Mesendoderm (in vitro differentiated cells): ENCODE data around the gene NEDD4.

Experiments
- DNase-seq: peaks from one replicate; pipeline ENCODE4 v3.0.0; 2013
- H2AK5ac ChIP-seq: 2 replicates; pipeline ENCODE4 v1.6.1; 2013; ENCODE audit warnings: low read length, inconsistent platforms
- H2BK120ac ChIP-seq: 2 replicates; pipeline ENCODE4 v1.6.1; 2013; ENCODE audit warnings: low read depth, mild to moderate bottlenecking, low read length, moderate library complexity, mixed read lengths
- H2BK15ac ChIP-seq: replicated peaks from 2 replicates; pipeline ENCODE4 v1.6.1; 2013; ENCODE audit warnings: low read depth, mild to moderate bottlenecking, moderate library complexity
- H2BK5ac ChIP-seq: 2 replicates; pipeline ENCODE4 v1.6.1; 2013; ENCODE audit warnings: low read length, inconsistent platforms
- H3K18ac ChIP-seq: 2 replicates; pipeline ENCODE4 v1.6.1; 2013; ENCODE audit warnings: mild to moderate bottlenecking, low read length, mixed read lengths
- H3K23ac ChIP-seq: one replicate; pipeline ENCODE4 v1.6.1; 2013; ENCODE audit warnings: low read length
- H3K27ac ChIP-seq: 2 replicates; pipeline ENCODE4 v1.5.1; 2013; ENCODE audit warnings: low read depth, mild to moderate bottlenecking, inconsistent platforms, low read length, moderate library complexity
- H3K27me3 ChIP-seq: 2 replicates; pipeline ENCODE4 v1.6.1; 2013; ENCODE audit warnings: low read length, control low read depth, mild to moderate bottlenecking, inconsistent platforms; ENCODE audit not compliant: insufficient read depth, poor library complexity
- H3K36me3 ChIP-seq: 2 replicates; pipeline ENCODE4 v1.6.1; 2013; ENCODE audit warnings: low read length, inconsistent platforms; ENCODE audit not compliant: control insufficient read depth, insufficient read depth
- H3K4ac ChIP-seq: one replicate; pipeline ENCODE4 v1.6.1; 2013; ENCODE audit warnings: low read depth, mild to moderate bottlenecking, low read length, moderate library complexity
- H3K4me1 ChIP-seq: 2 replicates; pipeline ENCODE4 v1.6.1; 2013; ENCODE audit warnings: low read depth, low read length, inconsistent platforms; ENCODE audit not compliant: control insufficient read depth
- H3K4me2 ChIP-seq: 2 replicates; pipeline ENCODE4 v1.6.1; 2013; ENCODE audit warnings: low read length
- H3K4me3 ChIP-seq: 2 replicates; pipeline ENCODE4 v1.5.1; 2013; ENCODE audit warnings: mild to moderate bottlenecking, low read length
- H3K56ac ChIP-seq: one replicate; pipeline ENCODE4 v1.6.1; 2013; ENCODE audit warnings: low read length
- H3K79me1 ChIP-seq: 2 replicates; pipeline ENCODE4 v1.6.1; 2013; ENCODE audit warnings: low read length, inconsistent platforms
- H3K79me2 ChIP-seq: 2 replicates; pipeline ENCODE4 v1.6.1; 2013; ENCODE audit warnings: mild to moderate bottlenecking, low read length; ENCODE audit not compliant: control insufficient read depth, insufficient read depth
- H3K9ac ChIP-seq: 2 replicates; pipeline ENCODE4 v1.6.1; 2013; ENCODE audit warnings: low read length, inconsistent platforms
- H4K5ac ChIP-seq: one replicate; pipeline ENCODE4 v1.6.1; 2013; ENCODE audit warnings: low read length
- H4K8ac ChIP-seq: one replicate; pipeline ENCODE4 v1.6.1; 2013; ENCODE audit warnings: low read depth, mild to moderate bottlenecking, control low read depth, low read length, moderate library complexity
- WGBS: extraction: QIAGEN DNeasy Blood & Tissue Kit; methylation state at CpG from one replicate; pipeline ENCODE4 v1.1.7; 2013; ENCODE audit warnings: low lambda C conversion rate, missing lambda C conversion rate; ENCODE audit not compliant: insufficient coverage; ENCODE audit errors: extremely low coverage; 5-methylcytosine and 5-hydroxymethylcytosine counted together

NEDD4 gene

GRCh38 chr15:55993804-55994560, 570 bp upstream of the NEDD4 start:
- H3K79me2 ChIP-seq, result no peaks in the 10 kb centered on the region
- H2BK15ac ChIP-seq, result peak overlapping the region; percentile 27
- H3K27ac ChIP-seq, result peak overlapping the region; percentile 12
- H3K36me3 ChIP-seq, result no peaks in the 10 kb centered on the region
- no peak overlapping the region for H4K5ac ChIP-seq
- H3K27me3 ChIP-seq, result no peaks in the 10 kb centered on the region
- no peak overlapping the region for H3K23ac ChIP-seq
- H4K8ac ChIP-seq, result no peak overlapping the region
- H2BK5ac ChIP-seq, result no peak overlapping the region
- peak overlapping the region; percentile 32 for H3K4me2 ChIP-seq
- H3K56ac ChIP-seq, result peak overlapping the region; percentile 80
- H2AK5ac ChIP-seq, result no peak overlapping the region
- peak overlapping the region; percentile 44 for H3K4me3 ChIP-seq
- peaks cover 4% of the 10 kb centered on the region for H3K4me1 ChIP-seq
- H3K9ac ChIP-seq, result peak overlapping the region; percentile 66
- H3K79me1 ChIP-seq, result no peaks in the 10 kb centered on the region
- WGBS, result no CpG with 5 or more reads among the region's 41 CpGs
- no peak overlapping the region for H2BK120ac ChIP-seq
- peak; percentile 83 for DNase-seq
- H3K4ac ChIP-seq, result no peak overlapping the region
- peak overlapping the region; percentile 69 for H3K18ac ChIP-seq

- no peak for DNase-seq
- peaks cover 4% of the 10 kb centered on the region for H3K4me1 ChIP-seq
Observed at GRCh38 chr15:55992769-55993110, 672 bp downstream of the NEDD4 start.

DNA sequence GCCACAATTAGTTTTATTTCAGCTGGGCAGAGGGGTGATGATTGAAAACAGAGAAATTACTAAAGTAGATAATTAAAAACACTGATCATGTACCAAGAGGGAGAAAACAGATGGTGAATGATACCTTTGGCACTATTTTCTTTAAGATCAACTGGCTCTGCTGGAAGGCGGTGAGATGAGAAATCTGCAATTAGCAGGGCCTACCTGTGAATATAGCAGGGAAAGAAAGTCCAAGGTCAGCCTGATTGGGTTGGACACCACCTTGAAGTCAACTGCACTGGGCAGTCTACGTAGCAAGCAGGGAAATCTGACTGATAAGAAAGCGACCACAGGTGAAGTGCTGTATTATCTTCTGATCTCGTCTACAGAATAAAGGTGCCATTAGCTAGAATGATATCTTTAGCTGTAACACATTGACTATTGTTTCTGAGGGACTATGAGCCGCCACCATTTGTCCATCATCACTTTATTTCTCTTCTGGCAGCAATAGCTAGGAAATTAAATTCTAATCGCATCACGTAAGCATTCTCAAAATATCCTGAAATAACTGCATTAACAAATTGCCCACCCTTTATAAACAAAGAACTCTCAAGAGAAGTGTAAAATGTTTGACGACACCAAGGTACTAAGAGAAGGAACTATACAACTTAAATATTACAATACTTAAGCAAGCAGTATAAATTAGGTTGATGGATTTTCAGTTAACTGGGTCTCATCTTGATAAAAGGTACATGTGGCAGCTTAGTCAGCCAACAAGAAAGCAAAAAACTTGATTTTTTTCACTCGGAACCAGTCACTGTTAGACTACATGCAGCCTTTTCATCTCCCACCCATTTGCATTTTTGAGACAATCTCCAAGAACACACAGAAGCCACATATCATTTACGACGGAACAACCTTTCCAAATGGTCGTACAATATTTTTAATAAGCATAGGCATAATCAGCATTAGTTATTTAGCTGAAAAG, 1.3 kb downstream of the NEDD4 start:
- H3K4me2 ChIP-seq, result no peak overlapping the region
- H2BK15ac ChIP-seq, result no peak overlapping the region
- H3K56ac ChIP-seq, result no peak overlapping the region
- H2BK5ac ChIP-seq, result no peak overlapping the region
- H2BK120ac ChIP-seq, result no peak overlapping the region
- no peak overlapping the region for H3K9ac ChIP-seq
- H3K36me3 ChIP-seq, result no peaks in the 10 kb centered on the region
- H3K4ac ChIP-seq, result no peak overlapping the region
- WGBS, result no CpG with 5 or more reads among the region's 12 CpGs
- H4K5ac ChIP-seq, result no peak overlapping the region
- H3K18ac ChIP-seq, result no peak overlapping the region
- DNase-seq, result no peak
- H3K4me3 ChIP-seq, result no peak overlapping the region
- H4K8ac ChIP-seq, result no peak overlapping the region
- H2AK5ac ChIP-seq, result no peak overlapping the region
- H3K79me2 ChIP-seq, result no peaks in the 10 kb centered on the region
- peaks cover 4% of the 10 kb centered on the region for H3K4me1 ChIP-seq
- H3K27me3 ChIP-seq, result no peaks in the 10 kb centered on the region
- no peak overlapping the region for H3K27ac ChIP-seq
- H3K23ac ChIP-seq, result no peak overlapping the region
- no peaks in the 10 kb centered on the region for H3K79me1 ChIP-seq

More at GRCh38 chr15:55992769-55993110, 672 bp downstream of the NEDD4 start:
- no peaks in the 10 kb centered on the region for H3K36me3 ChIP-seq
- H3K18ac ChIP-seq, result no peak overlapping the region
- H3K4me2 ChIP-seq, result peak overlapping the region; percentile 23
- no CpG with 5 or more reads among the region's 9 CpGs for WGBS
- peak overlapping the region; percentile 71 for H3K9ac ChIP-seq
- H3K79me1 ChIP-seq, result no peaks in the 10 kb centered on the region
- peak overlapping the region; percentile 63 for H3K4me3 ChIP-seq
- H4K8ac ChIP-seq, result peak overlapping the region; percentile 43
- H3K79me2 ChIP-seq, result no peaks in the 10 kb centered on the region
- no peak overlapping the region for H4K5ac ChIP-seq
- H3K23ac ChIP-seq, result no peak overlapping the region
- H2BK120ac ChIP-seq, result no peak overlapping the region
- H3K27me3 ChIP-seq, result no peaks in the 10 kb centered on the region
- H2BK5ac ChIP-seq, result no peak overlapping the region
- peak overlapping the region; percentile 84 for H3K56ac ChIP-seq
- H3K27ac ChIP-seq, result peak overlapping the region; percentile 74
- no peak overlapping the region for H2BK15ac ChIP-seq
- H2AK5ac ChIP-seq, result no peak overlapping the region
- H3K4ac ChIP-seq, result no peak overlapping the region

DNA sequence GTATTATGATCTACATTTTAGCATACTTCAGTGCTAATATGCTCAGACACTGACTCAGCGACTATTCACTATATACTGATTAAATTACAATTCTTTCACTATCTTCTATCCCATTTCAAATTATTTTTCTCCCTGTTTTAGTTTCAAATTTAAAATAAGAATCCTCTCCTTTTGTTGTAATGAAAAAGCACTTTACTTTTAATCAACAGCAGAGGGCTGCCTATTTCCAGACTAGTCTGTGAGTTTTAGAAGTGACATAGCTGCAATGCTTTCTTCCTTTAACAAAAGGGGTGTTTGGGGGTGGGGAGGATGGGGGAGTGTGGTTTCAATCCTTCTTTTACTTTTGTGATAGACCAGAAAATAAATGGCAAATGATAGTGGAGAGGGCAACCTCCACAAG, 2.4 kb downstream of the NEDD4 start:
- no peak overlapping the region for H3K4me2 ChIP-seq
- no peak overlapping the region for H4K8ac ChIP-seq
- H3K9ac ChIP-seq, result no peak overlapping the region
- H3K4ac ChIP-seq, result no peak overlapping the region
- peaks cover 4% of the 10 kb centered on the region for H3K4me1 ChIP-seq
- no peak for DNase-seq
- H2BK5ac ChIP-seq, result no peak overlapping the region
- 100% methylated on average over 1 of the region's 1 CpG for WGBS
- no peak overlapping the region for H2BK120ac ChIP-seq
- no peak overlapping the region for H4K5ac ChIP-seq
- H3K18ac ChIP-seq, result no peak overlapping the region
- no peak overlapping the region for H2BK15ac ChIP-seq
- H3K23ac ChIP-seq, result no peak overlapping the region
- H3K36me3 ChIP-seq, result no peaks in the 10 kb centered on the region
- no peak overlapping the region for H2AK5ac ChIP-seq
- no peaks in the 10 kb centered on the region for H3K79me1 ChIP-seq
- no peak overlapping the region for H3K4me3 ChIP-seq
- no peak overlapping the region for H3K27ac ChIP-seq
- H3K56ac ChIP-seq, result no peak overlapping the region
- H3K27me3 ChIP-seq, result no peaks in the 10 kb centered on the region
- no peaks in the 10 kb centered on the region for H3K79me2 ChIP-seq

- Histone ChIP-seq H3K79me1 (no peaks in the 10 kb centered on the region), H3K27ac (no peak overlapping the region), H3K4ac (no peak overlapping the region), H3K23ac (no peak overlapping the region), H3K9ac (no peak overlapping the region), H4K8ac (no peak overlapping the region), H2AK5ac (no peak overlapping the region), H2BK15ac (no peak overlapping the region), H3K27me3 (no peaks in the 10 kb centered on the region), H3K56ac (no peak overlapping the region), H3K4me3 (no peak overlapping the region), H2BK5ac (no peak overlapping the region), H3K18ac (no peak overlapping the region), H3K4me1 (peaks cover 4% of the 10 kb centered on the region), H3K4me2 (no peak overlapping the region), H4K5ac (no peak overlapping the region), H3K36me3 (no peaks in the 10 kb centered on the region), H3K79me2 (no peaks in the 10 kb centered on the region), H2BK120ac (no peak overlapping the region)
- no peak for DNase-seq
- no CpG with 5 or more reads among the region's 2 CpGs for WGBS
Observed at GRCh38 chr15:55990516-55990915, 2.9 kb downstream of the NEDD4 start.
